Kidney (tissue), 14 donors: Measurements from ENCODE around the gene VASP. TPM values are rescaled to one million over a fixed set of nuclear protein-coding genes. Genes with fewer than 3 reads are reported as not detected.

Source experiments
- DNase-seq, 5 donors: peaks; one replicate each; pipeline ENCODE4 v3.0.0-alpha.2; 2013 to 2020
- FAIRE-seq: peaks from 2 replicates; lab custom pipeline; 2012; peaks lifted over from hg19 to GRCh38; lab: Jason Lieb, UNC
- H3K27ac ChIP-seq, 2 donors: one replicate each; pipeline ENCODE4 v1.7.0; 2013; ENCODE audit warnings: low read depth in 2 of 2, low read length in 2 of 2, inconsistent platforms in 1 of 2
- H3K27me3 ChIP-seq: one replicate; pipeline ENCODE4 v1.7.1; 2013; ENCODE audit warnings: low read length, inconsistent platforms; ENCODE audit not compliant: control insufficient read depth, insufficient read depth
- H3K36me3 ChIP-seq, 3 donors: one replicate each; pipeline versions ENCODE4 v1.7.0 to v1.7.1; 2013; ENCODE audit warnings: low read length in 3 of 3, control low read depth in 1 of 3, inconsistent platforms in 1 of 3; ENCODE audit not compliant: insufficient read depth in 3 of 3, control insufficient read depth in 2 of 3
- H3K4me1 ChIP-seq, 3 donors: one replicate each; pipeline versions ENCODE4 v1.7.0 to v1.7.1; 2013; ENCODE audit warnings: low read length in 3 of 3, inconsistent platforms in 1 of 3, low read depth in 1 of 3; ENCODE audit not compliant: control insufficient read depth in 2 of 3, insufficient read depth in 2 of 3
- H3K4me3 ChIP-seq, 3 donors: one replicate each; pipeline versions ENCODE4 v1.7.0 to v1.8.1; 2013; ENCODE audit warnings: low read length in 3 of 3, control low read depth in 1 of 3, inconsistent platforms in 1 of 3
- H3K9ac ChIP-seq, 3 donors: one replicate each; pipeline versions ENCODE4 v1.7.0 to v1.7.1; 2013; ENCODE audit warnings: low read length in 3 of 3, control low read depth in 1 of 3, inconsistent platforms in 1 of 3
- H3K9me3 ChIP-seq, 3 donors: one replicate each; pipeline versions ENCODE4 v1.7.0 to v1.7.1; 2013; ENCODE audit warnings: low read length in 3 of 3, control low read depth in 1 of 3, inconsistent platforms in 1 of 3; ENCODE audit not compliant: control insufficient read depth in 2 of 3, insufficient read depth in 1 of 3
- intact Hi-C: fragments of 100-400 bp; cut with DNase I; formaldehyde crosslinking; loops from one replicate; pipeline ENCODE4 v1.11.1; 2022
- polyA plus RNA-seq: library from polyadenylated mRNA; stranded (reverse); fragments of 350-450 nt; fragmentation: Illumina TruSeq; extraction: RNeasy Lipid Tissue Mini Kit (QIAGEN cat#74804); gene quantifications from one replicate; pipeline ENCODE4 v1.2.3, GENCODE V29; 2014; ENCODE audit warnings: low read depth, low replicate concordance; ENCODE audit not compliant: insufficient read depth
- total RNA-seq: library from RNA; stranded (reverse); fragmentation: NEBNext Ultra II Directional; extraction: Animal tissue kit (Norgen Biotek cat#: 25700); gene quantifications from one replicate; pipeline ENCODE4 v1.2.1, GENCODE V29; 2021
- TF ChIP-seq, protein P1 (sequence below): IDR thresholded peaks from 3 replicates; pipeline ENCODE4 v1.5.1; 2012; ENCODE audit warnings: mild to moderate bottlenecking, moderate library complexity, borderline replicate concordance; ENCODE audit not compliant: insufficient read depth; ENCODE audit errors: extremely low read depth
- donor health status: control.
- donor health status: control.
- donor health status: control.
- donor health status: control.
- donor health status: control.
- donor health status: DM: yes; HTN: yes; CAD: no.
- donor health status: Normal renal cell carcinoma (clear cell type).

Gene VASP
- total and polyA plus RNA-seq, 2 donors from 2014 or later, result 36.3 to 105 TPM

DNA sequence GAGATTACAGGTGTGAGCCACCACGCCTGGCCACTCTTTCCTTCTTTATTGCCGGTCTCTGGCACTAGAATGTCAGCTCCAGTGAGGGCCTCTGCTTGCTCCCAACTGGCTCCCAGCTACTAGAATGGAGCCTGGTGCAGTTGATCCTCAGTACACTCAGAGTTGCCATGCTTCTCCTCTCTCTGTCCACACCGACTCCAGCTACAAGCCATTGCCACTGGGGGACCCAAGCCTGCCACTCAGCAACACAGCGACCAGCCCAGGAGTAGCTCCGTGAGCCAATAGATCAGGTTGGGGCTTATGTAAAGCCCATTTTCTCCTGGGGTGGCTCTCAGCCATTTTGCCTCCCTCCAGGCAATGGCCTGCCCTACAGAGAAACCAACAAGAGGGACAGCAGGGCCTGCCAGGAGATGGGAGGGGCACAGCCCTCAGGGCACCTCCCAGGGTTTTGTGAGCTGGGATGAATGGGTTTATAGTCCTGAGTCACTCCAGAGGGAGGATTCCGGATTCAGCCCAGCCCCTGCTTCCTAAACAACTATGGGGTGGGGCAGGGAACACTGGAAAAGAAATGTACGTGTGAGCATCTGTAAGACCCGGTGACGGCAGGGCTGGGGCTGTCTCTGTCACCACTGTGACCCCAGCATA lies 40.8 kb downstream of the VASP start:
- Histone ChIP-seq H3K27ac (no peak overlapping the region), H3K4me1 (peaks cover 0 to 5% (median 0%) of the 10 kb centered on the region in 3 donors), H3K36me3 (peaks cover 0 to 2% (median 0%) of the 10 kb centered on the region in 3 donors), H3K4me3 (no peak overlapping the region), H3K27me3 (no peaks in the 10 kb centered on the region), H3K9me3 (no peaks in the 10 kb centered on the region), H3K9ac (no peak overlapping the region)
- intact Hi-C loops, result no loop called here
- TF ChIP-seq, protein P1, sequence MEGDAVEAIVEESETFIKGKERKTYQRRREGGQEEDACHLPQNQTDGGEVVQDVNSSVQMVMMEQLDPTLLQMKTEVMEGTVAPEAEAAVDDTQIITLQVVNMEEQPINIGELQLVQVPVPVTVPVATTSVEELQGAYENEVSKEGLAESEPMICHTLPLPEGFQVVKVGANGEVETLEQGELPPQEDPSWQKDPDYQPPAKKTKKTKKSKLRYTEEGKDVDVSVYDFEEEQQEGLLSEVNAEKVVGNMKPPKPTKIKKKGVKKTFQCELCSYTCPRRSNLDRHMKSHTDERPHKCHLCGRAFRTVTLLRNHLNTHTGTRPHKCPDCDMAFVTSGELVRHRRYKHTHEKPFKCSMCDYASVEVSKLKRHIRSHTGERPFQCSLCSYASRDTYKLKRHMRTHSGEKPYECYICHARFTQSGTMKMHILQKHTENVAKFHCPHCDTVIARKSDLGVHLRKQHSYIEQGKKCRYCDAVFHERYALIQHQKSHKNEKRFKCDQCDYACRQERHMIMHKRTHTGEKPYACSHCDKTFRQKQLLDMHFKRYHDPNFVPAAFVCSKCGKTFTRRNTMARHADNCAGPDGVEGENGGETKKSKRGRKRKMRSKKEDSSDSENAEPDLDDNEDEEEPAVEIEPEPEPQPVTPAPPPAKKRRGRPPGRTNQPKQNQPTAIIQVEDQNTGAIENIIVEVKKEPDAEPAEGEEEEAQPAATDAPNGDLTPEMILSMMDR, result no peak
- FAIRE-seq (no peak), DNase-seq (peak in 1 of 5 donors; percentile 79)

DNA sequence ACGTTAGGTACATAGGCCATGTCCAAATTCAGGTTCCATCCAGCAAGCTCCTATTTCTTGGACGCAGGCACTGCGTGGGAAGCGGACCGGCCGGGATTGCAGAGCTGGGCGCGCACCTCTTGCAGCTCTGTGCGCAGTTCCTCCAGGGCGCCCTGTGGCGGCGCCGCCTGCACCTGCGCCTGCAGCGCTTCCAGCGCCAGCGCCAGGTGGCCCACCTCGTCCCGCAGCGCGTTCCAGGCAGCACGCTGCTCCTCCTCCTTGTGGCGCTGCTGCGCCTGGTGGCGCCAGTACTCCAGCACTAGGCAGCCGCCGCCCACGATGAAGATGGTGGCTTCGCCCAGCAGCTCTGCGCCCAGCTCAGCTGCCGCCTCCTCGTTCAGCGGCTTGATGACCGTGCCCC lies 46.2 kb downstream of the VASP start:
- Histone ChIP-seq H3K36me3 (peaks cover 0 to 2% (median 0%) of the 10 kb centered on the region in 3 donors), H3K27me3 (no peaks in the 10 kb centered on the region), H3K9me3 (no peaks in the 10 kb centered on the region), H3K4me1 (peaks cover 0 to 5% (median 0%) of the 10 kb centered on the region in 3 donors), H3K4me3 (no peak overlapping the region), H3K9ac (no peak overlapping the region), H3K27ac (no peak overlapping the region)
- intact Hi-C loops, result no loop called here
- TF ChIP-seq, protein P1, result no peak
- DNase-seq (peak in 4 of 5 donors; percentile 75 to 85 (median 78)), FAIRE-seq (no peak)

DNA sequence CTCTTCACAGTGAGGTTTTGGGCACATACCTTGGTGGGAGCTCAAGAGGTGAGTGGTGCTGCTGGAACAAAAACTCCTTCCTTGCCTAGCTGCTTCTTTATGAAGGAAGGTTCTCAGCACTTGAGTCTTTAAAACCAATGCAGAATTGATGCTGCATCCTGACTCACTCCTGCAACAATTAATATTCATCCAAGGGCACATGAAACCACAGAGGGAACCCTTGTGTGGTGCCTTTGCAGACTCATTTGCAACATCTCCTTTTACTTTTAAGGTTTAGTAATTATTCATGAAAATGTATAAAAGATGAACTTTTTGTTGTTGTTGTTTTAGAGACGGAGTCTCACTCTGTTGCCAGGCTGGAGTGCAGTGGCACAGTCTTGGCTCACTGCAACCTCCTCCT lies 47.2 kb downstream of the VASP start:
- Histone ChIP-seq H3K36me3 (peaks cover 0 to 2% (median 0%) of the 10 kb centered on the region in 3 donors), H3K27ac (no peak overlapping the region), H3K9me3 (no peaks in the 10 kb centered on the region), H3K9ac (no peak overlapping the region), H3K4me3 (no peak overlapping the region), H3K27me3 (no peaks in the 10 kb centered on the region), H3K4me1 (peaks cover 0 to 5% (median 0%) of the 10 kb centered on the region in 3 donors)
- intact Hi-C loops, result no loop called here
- DNase-seq (no peak), FAIRE-seq (no peak)
- TF ChIP-seq, protein P1, result no peak
